ACHN (cell line): ENCODE measurements around the gene C15orf39.
"Not testable (repeated sequence)": the region's sequence is repeated elsewhere in the genome, so short reads cannot be mapped to it uniquely, and the experiment has no call there.

Experiments used
- DNase-seq: peaks from one replicate; pipeline ENCODE4 v3.0.0-alpha.2; 2015
- in situ Hi-C: cut with HindIII; loops from 2 replicates; pipeline ENCODE4 v1.10.0; 2017; ENCODE audit warnings: low sequenced_read_pairs, low pct_ligation_motif_present, low pct_unique_long_range_greater_than_20kb

C15orf39 gene

DNA sequence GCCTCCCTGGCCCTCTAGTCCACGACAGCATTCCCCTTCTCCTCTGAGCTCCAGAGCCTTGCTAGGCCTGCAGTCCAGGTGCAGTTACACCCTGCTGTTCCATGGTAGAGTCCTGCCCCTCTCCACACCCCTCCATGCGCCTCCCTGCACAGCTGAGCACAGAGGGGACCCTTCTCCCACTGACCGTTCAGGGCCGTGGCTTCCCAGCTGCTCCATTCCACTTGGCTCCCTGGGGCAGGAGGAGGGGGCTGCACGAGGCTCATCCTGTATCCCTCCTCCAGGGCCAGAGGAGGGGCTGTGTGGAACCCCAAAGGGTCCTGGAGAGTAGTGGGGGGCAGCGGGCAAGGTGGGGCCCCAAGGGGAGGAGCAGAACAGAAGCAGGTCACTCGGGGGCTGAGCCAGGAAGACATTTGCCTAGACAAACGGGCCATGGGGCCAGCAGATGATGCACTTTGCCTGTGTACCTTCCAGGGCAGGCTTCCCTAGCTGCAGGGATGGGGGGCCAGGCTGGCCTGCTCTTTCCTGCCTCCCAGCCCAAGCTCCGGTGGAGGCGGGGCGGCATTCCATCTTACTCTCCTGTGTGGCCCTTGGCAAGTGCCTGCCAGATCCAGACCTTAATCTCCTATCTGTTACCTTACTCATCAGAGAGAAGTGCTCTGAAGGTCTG lies 35.8 kb downstream of the C15orf39 start:
- DNase-seq = no peak
- in situ Hi-C loops = no loop called here

DNA sequence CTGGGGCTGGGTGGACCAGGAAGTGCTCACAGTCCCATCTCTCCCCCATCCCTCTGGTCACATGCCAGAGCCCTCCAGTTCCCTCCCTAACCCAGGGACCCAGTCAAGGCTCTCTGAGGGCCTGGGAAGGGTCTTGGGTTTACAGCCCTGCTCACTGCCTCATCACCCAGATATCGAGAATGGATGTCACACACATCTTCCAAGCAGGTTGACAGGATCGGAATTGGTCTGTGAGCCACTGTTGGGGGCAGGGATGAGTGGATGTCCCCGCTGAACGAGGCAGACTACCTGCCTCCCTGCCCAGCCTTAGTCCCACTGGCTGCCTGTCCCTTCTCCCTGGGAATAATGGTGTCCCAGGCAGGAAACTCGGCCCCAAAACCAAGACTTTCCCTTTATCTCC lies 36.5 kb downstream of the C15orf39 start:
- DNase-seq = no peak
- in situ Hi-C loops = no loop called here

DNA sequence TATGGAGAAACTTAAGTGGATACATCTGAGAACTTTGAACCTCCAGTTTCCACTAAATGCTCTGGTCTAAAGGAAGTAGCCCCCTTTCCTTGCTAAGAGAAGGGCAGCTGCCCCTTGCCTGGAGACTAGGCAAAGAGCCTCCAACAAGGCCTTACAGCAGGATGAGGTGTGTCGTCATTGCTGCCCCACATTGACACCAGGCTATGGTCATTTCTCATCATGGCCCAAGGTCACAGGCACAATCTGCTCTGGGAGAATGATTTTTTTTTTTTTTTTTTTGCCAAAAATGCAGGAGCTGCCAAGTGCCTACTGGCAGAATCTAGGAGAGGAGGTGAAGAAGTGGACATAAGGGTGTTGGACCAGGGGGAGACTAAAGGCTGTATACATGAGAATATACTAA lies 44.1 kb downstream of the C15orf39 start:
- DNase-seq, in situ Hi-C loops: not testable (repeated sequence)

DNA sequence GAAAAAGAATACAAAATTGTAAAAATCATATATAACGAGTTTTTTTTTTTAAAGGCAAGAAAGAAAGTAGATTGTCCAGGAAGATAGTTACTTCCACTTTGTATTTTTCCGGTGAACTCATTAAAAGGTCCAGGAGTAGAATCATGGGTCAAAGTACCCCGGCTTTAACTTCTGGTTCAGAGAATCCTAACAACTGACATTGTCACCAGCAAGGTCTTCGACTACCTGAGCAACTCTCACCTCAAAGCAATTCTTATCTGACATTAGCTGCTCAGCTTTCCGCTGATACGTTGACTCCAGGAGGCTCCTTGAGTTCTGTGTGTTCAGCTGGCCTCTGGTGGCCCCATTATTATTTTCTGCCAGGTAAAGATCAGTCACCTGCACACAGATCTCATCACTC lies 47.3 kb downstream of the C15orf39 start:
- in situ Hi-C loops, DNase-seq: not testable (repeated sequence)

DNA sequence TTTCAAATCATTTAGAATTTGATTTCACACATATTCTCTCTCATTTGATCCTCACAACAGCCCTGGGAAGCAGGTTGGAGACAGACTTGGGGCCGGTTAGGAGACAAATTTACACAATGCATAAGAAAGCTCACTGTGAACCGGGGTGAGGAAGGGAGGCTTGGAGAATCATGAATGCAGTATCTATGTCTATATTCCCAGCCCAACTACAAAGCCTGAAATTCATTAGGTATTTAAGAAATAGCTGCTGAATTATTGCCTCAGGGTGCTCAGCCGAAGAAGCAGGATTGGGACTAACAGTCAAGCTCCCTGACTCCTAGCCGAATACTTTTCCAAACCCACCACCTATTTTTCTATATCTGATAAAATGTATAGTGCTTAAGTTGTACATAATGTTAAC lies 48.0 kb downstream of the C15orf39 start:
- in situ Hi-C loops = no loop called here
- DNase-seq = no peak

DNA sequence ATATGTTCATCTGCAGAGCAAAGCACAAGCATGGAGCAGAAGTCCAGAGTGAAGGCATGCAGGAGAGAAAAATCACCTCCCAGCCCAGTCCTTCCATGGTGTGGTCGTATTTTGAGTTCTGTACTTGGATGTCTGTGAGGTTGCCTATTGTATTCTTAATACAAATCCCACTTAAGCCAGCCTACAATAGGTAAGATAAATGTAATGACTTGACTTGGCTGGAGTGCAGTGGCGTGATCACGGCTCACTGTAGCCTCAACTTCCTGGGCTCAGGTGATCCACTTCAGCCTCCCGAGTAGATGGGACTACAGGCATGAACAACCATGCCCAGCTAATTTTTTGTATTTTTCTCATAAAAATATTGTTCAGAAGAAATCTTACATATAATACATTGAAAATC lies 49.7 kb downstream of the C15orf39 start:
- in situ Hi-C loops, DNase-seq: not testable (repeated sequence)

DNA sequence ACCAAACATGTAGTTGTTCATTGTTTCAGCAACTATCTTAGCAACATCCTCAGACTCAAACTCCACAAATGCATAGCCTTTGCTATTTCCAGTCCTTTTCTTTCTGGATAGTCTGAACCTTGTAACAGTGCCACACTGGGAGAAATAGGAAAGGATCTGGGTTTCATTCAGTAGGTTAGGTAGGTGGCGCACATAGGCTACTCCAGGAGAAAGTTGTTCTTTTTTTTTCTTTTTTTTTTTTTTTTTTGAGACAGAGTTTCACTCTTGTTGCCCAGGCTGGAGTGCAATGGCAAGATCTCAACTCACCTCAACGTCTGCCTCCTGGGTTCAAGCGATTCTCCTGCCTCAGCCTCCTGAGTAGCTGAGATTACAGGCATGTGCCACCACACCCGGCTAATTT lies 50.6 kb downstream of the C15orf39 start:
- DNase-seq = peak; percentile 10
- in situ Hi-C loops = not testable (repeated sequence)

DNA sequence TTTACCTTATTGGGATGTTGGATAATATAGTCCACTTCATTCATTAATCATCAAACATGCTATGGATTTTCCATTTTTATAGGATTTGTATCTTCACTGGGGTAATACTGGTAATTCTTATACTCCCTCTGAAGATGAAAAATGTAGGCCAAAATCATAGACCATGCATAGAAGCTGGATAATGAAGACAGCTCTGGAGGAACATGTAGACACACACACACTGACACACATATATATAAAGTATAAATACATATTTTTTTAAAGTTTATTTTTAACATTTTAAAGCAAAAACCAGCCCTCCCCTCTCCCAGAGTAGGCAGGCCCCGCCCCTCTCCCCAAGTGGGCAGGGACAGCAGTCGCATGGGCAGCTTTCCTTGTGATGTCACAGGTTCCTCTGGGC lies 56.4 kb downstream of the C15orf39 start, which contains the start of gene GOLGA6C:
TSS of gene GOLGA6C (plus strand) at position 301 of the 400 bp plus-strand sequence. CDS start 265 bp downstream, outside the sequence.
- in situ Hi-C loops, DNase-seq: not testable (repeated sequence)

DNA sequence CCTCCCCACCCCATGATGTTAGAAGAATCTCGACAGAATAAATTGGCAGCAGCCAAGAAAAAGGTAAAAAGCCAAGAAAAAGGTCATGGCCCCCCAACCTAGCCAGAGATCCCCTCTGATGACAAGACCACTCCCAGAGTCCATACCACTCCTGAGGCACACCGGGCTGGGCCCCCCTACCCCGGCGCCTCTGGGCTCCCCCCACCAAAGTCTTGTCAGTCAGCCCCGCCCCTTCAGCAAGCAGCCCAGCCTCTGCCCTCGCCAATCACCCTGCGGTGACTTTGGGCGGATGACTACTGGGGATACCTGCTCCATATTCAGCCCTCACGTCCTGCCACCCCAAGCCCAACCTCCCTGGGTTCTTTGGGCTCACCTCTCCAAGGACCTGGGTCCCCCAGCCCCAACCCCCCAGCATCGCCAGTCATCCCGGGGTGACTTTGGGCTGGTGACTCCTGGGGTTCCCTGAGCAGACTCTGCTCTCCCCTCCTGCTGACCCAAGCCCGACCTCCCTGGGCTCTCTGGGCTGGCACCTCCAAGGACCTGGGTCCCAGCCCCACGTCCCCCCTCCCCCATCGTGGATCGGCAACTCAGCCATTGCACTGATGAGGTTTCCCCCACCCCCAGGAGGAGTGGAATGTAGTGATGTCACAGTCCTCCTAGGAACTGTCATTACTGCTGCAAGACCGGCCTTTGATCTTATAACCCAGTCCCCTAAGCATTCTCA lies 57.1 kb downstream of the C15orf39 start:
- DNase-seq, in situ Hi-C loops: not testable (repeated sequence)

DNA sequence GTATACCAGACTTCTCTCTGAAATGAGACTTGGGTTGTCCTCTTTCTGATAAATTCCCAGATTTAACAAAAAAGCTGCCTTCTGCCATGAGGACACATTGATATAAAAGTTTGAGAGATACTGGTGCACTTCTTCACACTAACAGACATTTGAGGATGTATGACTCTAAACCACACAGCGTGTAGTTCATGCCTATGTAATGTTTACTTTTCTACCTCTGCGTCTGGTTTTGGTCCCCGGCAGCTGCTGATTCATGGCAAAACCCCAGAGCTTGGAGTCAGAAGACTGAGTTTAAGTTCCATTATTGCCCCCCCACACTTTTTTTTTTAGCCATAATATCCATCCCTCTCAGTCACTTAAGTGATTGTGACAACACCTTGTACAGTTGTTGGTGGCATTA lies 58.2 kb downstream of the C15orf39 start:
- DNase-seq, in situ Hi-C loops: not testable (repeated sequence)
